MG63 (cell line): ENCODE results near the gene SNHG17. TPM values are rescaled to one million over a fixed set of nuclear protein-coding genes. Genes with fewer than 3 reads are reported as not detected.

Experiments
- total RNA-seq: library from RNA; depleted of rRNA; stranded (reverse); fragments of >200 nt; shearing (Covaris generic); gene quantifications from 2 replicates; pipeline ENCODE4 v1.2.3, GENCODE V29; 2014; ENCODE audit warnings: low replicate concordance; rRNA removed

The SNHG17 gene
- total RNA-seq, 1 experiment from 2014 or later: 38.6 TPM

Other genes starting within 250 kb of the SNHG17 start
- gene KIAA1755, start 174.6 kb downstream of the SNHG17 start, total RNA-seq: 1.2 and 1.5 TPM in 2 replicates
- gene BPI, start 131.2 kb downstream of the SNHG17 start, total RNA-seq: not detected in 2 replicates
- not detected in 2 replicates for gene LBP, start 88.8 kb downstream of the SNHG17 start, total RNA-seq
- gene RALGAPB, start 37.5 kb upstream of the SNHG17 start, total RNA-seq: 6.2 and 13.2 TPM in 2 replicates
- gene ADIG, start 145.9 kb upstream of the SNHG17 start, total RNA-seq: not detected in 2 replicates
- not detected in 2 replicates for gene ARHGAP40, start 166.5 kb upstream of the SNHG17 start, total RNA-seq